ENCODE measurements around the gene CHGA.

CHGA gene

GRCh38 chr14:92922883-92923743, at the start of gene CHGA:
Gene CHGA (plus strand): TSS chr14:92923150. CDS start chr14:92923360, 210 bp downstream.
- DNase-seq: peak; percentile 15 to 17

- no peak for DNase-seq
These were observed 47.8 kb upstream of the CHGA start for GRCh38 chr14:92874962-92875661.

- DNase-seq: no peak
These were observed 45.1 kb upstream of the CHGA start for GRCh38 chr14:92877757-92878431.

DNA sequence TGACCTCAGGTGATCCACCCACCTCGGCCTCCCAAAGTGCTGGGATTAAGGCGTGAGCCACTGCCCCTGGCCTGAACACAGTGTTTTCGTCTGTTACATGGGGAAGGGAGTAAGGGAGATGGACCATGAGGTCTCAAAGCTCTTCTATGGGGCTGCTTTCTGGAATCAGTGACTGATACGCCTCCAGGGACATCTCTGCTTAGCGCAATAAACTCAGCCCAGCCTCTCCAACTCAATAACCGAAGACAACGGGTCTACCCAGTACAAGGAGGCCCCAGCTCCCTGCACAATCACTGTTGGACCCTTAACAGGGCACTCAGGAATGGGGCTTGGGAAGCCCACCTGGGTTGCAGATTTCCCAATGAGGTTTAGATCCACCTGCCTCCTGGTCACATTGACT, 42.6 kb upstream of the CHGA start:
- DNase-seq: no peak

DNA sequence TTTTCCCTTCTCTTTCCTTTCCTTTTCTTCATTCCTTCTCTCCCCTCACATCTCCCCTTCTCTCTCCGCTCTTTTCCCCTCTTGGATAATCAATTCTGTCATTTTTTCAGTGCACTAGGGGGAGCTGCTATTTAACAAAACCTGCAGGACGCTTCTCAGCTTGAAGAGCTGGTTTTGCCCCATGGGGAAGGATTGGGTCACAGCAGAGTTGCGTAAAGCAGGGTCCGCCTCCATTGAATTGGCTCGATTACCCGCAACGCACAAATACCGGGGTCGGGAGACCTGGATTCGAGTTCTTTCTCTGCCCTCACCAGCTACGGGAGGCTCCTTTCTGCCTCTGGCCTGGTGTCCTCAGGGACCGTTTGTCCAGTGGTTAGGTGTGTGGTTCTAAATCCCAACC, 42.1 kb upstream of the CHGA start:
- no peak for DNase-seq

- no peak for DNase-seq
These were observed 39.9 kb upstream of the CHGA start for GRCh38 chr14:92883066-92883465.

- no peak for DNase-seq
These were observed 38.5 kb upstream of the CHGA start for GRCh38 chr14:92884410-92884809.

- DNase-seq: no peak
These were observed 37.5 kb upstream of the CHGA start for GRCh38 chr14:92885279-92886061.

GRCh38 chr14:92886337-92886736, 36.6 kb upstream of the CHGA start:
- DNase-seq: no peak

- DNase-seq: no peak
These were observed 35.8 kb upstream of the CHGA start for GRCh38 chr14:92887157-92887556.

DNA sequence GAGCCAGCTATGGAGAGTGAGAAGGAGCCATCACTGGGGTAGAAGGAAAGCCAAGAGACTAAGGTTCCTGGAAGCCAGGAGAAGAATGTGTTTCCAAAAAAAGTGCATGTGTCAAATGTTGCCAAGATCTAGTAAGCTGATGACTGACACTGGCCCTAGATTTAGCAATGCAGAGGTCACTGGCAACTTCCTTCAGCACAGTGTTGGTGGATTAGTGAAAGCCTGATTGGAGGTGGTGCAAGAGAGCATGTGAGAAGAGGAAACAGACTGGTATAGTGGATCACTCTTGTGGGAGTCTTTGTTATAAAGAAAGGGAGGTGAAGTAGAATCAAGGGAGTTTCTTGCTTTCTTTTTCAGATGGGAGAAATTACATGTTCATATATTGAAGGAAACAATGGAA, 34.1 kb upstream of the CHGA start:
- DNase-seq: no peak

GRCh38 chr14:92890830-92891588, 31.9 kb upstream of the CHGA start:
- DNase-seq: no peak

GRCh38 chr14:92892589-92892988, 30.4 kb upstream of the CHGA start:
- DNase-seq: no peak

DNA sequence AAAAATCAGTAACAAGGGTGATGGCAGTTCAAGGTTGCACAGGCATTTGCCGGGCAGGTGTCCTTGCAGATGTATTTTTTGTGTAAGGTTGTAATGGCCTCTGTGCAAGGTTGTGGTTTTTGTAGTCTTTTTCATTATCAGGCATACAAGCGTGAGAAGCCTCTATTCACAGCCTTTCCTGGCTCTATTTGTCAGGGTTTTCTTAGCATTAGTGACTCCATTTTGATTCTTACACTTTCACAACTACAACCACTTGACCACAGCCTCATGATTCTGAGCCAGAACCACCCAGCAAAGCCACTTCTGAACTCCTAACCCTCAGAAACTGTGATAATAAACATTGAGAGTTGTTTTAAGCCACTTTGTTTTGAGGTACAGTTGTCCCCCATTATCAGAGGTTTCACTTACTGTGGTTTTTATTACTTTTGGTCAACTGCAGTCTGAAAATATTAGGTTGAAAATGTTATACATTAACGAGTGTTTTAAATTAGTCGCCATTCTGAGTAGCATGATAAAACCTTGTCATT, 27.5 kb upstream of the CHGA start:
- DNase-seq: no peak

GRCh38 chr14:92897922-92898565, 24.9 kb upstream of the CHGA start:
- peak; percentile 9 to 25 for DNase-seq

DNA sequence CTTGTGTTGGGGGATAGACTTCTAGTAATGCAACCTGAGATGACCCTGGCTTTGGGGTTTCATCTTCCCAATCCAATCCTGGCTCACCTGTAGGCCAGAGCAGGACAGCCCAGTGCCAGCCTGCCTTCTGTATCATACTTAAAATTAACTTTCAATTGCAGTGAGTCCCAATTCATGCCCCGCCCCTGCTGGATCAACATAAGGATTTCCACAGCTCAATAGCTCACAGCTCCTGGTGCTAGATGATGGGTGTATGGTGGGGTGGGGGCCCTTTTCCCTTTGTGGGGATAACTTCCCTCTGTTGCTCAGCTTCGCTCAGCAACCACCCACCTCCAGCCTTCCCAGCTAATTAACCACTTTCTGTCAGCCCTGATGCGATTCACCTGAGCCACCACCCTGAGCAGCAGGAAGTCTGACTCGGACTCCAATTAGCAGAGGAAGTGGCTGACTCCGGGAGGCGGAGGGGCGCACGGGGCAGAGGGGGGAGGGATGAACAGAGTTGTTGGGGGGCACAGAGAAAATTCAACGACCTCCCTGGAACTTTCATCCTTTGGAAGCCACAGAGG, 24.3 kb upstream of the CHGA start:
- no peak for DNase-seq

GRCh38 chr14:92900660-92901059, 22.3 kb upstream of the CHGA start:
- no peak for DNase-seq

- DNase-seq: no peak
These were observed 20.8 kb upstream of the CHGA start for GRCh38 chr14:92902191-92902590.

GRCh38 chr14:92902726-92903125, 20.2 kb upstream of the CHGA start:
- DNase-seq: no peak

DNA sequence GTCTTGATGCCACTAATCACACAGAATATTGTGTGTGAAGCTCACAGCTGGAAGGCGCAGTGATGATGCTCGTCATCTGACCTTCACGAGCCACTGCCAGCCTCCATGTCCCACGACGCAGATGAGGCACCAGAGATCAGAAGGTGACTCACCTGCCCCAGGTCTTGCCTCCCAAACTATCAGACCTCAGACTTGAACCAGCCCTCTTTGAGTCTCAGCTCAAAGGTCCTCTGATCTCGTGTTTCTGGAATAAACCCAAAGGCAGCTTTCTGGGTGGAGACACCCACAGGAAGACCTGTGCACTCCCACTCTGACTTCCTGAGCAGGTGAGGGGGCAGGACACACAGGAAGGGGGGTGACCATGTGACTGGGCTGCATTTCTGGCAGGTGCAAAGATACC, 19.6 kb upstream of the CHGA start:
- DNase-seq: peak; percentile 15 to 21

GRCh38 chr14:92905667-92906066, 17.3 kb upstream of the CHGA start:
- DNase-seq: no peak

All from activated CD4-positive, alpha-beta T cell treated with anti-CD3 and anti-CD28 coated beads, Interleukin-2, amount 50 U/mL, for 4 hours (primary cell).